K562 (cell line): Measurements from ENCODE around the gene HOXB5. TPM values are rescaled to one million over a fixed set of nuclear protein-coding genes. Genes with fewer than 3 reads are reported as not detected.

Experiments used
- BRCA1 ChIP-seq, 2 experiments: fragments of 450-650 bp in 1 of 2; sonication (generic) in 1 of 2; formaldehyde crosslinking in 1 of 2; IDR thresholded peaks; 2 replicates each; pipeline versions ENCODE4 v1.5.0 to v1.6.1; 2017 to 2020; ENCODE audit warnings: mild to moderate bottlenecking in 1 of 2, missing genetic modification reagents in 1 of 2
- CBX2 ChIP-seq: fragments of 200-600 bp; sonication (generic); IDR thresholded peaks from one replicate; pipeline ENCODE4 v1.6.1; 2012; ENCODE audit warnings: mild to moderate bottlenecking, low read length, inconsistent platforms; ENCODE audit not compliant: insufficient read depth, poor library complexity, severe bottlenecking
- DLX4 ChIP-seq: fragments of 250-450 bp; sonication (Bioruptor Pico); IDR thresholded peaks from 2 replicates; pipeline ENCODE4 v1.6.1; 2021; ENCODE audit warnings: mild to moderate bottlenecking
- E2F1 ChIP-seq: sonication (generic); formaldehyde crosslinking; IDR thresholded peaks from 2 replicates; pipeline ENCODE4 v1.8.1; 2023; ENCODE audit warnings: mild to moderate bottlenecking, missing genetic modification reagents, moderate library complexity
- E4F1 ChIP-seq: fragments of 250-450 bp; sonication (Bioruptor Pico); IDR thresholded peaks from 2 replicates; pipeline ENCODE4 v1.5.0; 2021; ENCODE audit warnings: mild to moderate bottlenecking, borderline replicate concordance
- ELF1 ChIP-seq: fragments of 200-800 bp; sonication (Bioruptor generic); IDR thresholded peaks from 2 replicates; pipeline ENCODE4 v1.6.1; 2016; ENCODE audit warnings: missing genetic modification characterization, missing compliant biosample characterization
- HES1 ChIP-seq: fragments of 450-650 bp; IDR thresholded peaks from 2 replicates; pipeline ENCODE4 v1.6.1; 2016; ENCODE audit warnings: low read depth, mild to moderate bottlenecking, moderate library complexity
- HSF4 ChIP-seq: fragments of 250-450 bp; sonication (Bioruptor Pico); IDR thresholded peaks from 2 replicates; pipeline ENCODE4 v2.1.2; 2022; ENCODE audit warnings: mild to moderate bottlenecking, moderate library complexity, borderline replicate concordance
- L3MBTL2 ChIP-seq: fragments of 450-650 bp; IDR thresholded peaks from 2 replicates; pipeline ENCODE4 v1.6.1; 2016; ENCODE audit warnings: mild to moderate bottlenecking, moderate library complexity
- MEIS2 ChIP-seq: fragments of 450-650 bp; IDR thresholded peaks from 2 replicates; pipeline ENCODE4 v1.6.1; 2014; ENCODE audit warnings: mild to moderate bottlenecking; ENCODE audit not compliant: partially characterized antibody
- MTF1 ChIP-seq: fragments of 250-450 bp; sonication (Bioruptor Pico); IDR thresholded peaks from 2 replicates; pipeline ENCODE4 v1.9.0; 2021; ENCODE audit warnings: moderate library complexity, mild to moderate bottlenecking, inconsistent platforms, borderline replicate concordance
- POLR2G ChIP-seq: fragments of 200-400 bp; formaldehyde crosslinking; IDR thresholded peaks from 2 replicates; pipeline ENCODE4 v1.6.1; 2017; ENCODE audit warnings: low read depth, mild to moderate bottlenecking, antibody characterized with exemption, low read length, moderate library complexity
- POLR3A ChIP-seq: IDR thresholded peaks from 2 replicates; pipeline ENCODE4 v1.6.1; 2011; ENCODE audit warnings: borderline replicate concordance, mild to moderate bottlenecking, moderate library complexity; ENCODE audit not compliant: insufficient read length, insufficient read depth; ENCODE audit errors: extremely low read depth
- SMAD1 ChIP-seq: fragments of 150-350 bp; IDR thresholded peaks from 2 replicates; pipeline ENCODE4 v1.6.1; 2014; ENCODE audit warnings: low read length, low read depth; ENCODE audit not compliant: partially characterized antibody
- SMARCB1 ChIP-seq: IDR thresholded peaks from 2 replicates; pipeline ENCODE4 v1.6.1; 2011; ENCODE audit warnings: improper control_type of control experiment, low read depth; ENCODE audit not compliant: insufficient read length
- SMARCC2 ChIP-seq: fragments of 450-650 bp; IDR thresholded peaks from 2 replicates; pipeline ENCODE4 v1.6.1; 2017; ENCODE audit warnings: antibody characterized with exemption, moderate library complexity, mild to moderate bottlenecking, low read depth
- SNRNP70 ChIP-seq: fragments of 200-400 bp; formaldehyde crosslinking; optimal IDR thresholded peaks from 2 replicates; pipeline ENCODE3; 2017; ENCODE audit warnings: low read depth, low read length
- STAT5B ChIP-seq: fragments of 250-450 bp; sonication (Bioruptor Pico); IDR thresholded peaks from 2 replicates; pipeline ENCODE4 v1.8.0; 2021; ENCODE audit warnings: mild to moderate bottlenecking, inconsistent platforms
- VEZF1 ChIP-seq: fragments of 200-800 bp; sonication (Bioruptor generic); IDR thresholded peaks from 2 replicates; pipeline ENCODE4 v1.6.1; 2017; ENCODE audit warnings: missing genetic modification characterization, missing compliant biosample characterization
- ZKSCAN3 ChIP-seq: fragments of 250-450 bp; sonication (Bioruptor Pico); IDR thresholded peaks from 2 replicates; pipeline ENCODE4 v1.4.0; 2020
- ZSCAN32 ChIP-seq: fragments of 450-650 bp; formaldehyde crosslinking; IDR thresholded peaks from 2 replicates; pipeline ENCODE4 v1.4.0; 2020; ENCODE audit warnings: mild to moderate bottlenecking, moderate library complexity
- polyA plus RNA-seq, 8 experiments: library from polyadenylated mRNA; depleted of rRNA in 4 of 8; stranded (reverse) in 5 of 8; unstranded in 3 of 8; fragments of >200 nt; fragmentation: Nextera tagmentation in 2 of 8; fragmentation: Illumina TruSeq in 1 of 8; extraction: Ambion mirVana in 2 of 8; extraction: Trizol in 1 of 8; gene quantifications; 2 replicates each; pipeline versions ENCODE4 v1.2.1 to v1.2.3, GENCODE V29; 2011 to 2014; ENCODE audit warnings: inconsistent platforms in 1 of 8, missing spikeins in 1 of 8
- total RNA-seq, 7 experiments: library from RNA; depleted of rRNA in 6 of 7; stranded (reverse); fragments of >200 nt in 6 of 7; fragmentation: Illumina TruSeq in 2 of 7; extraction: Trizol in 2 of 7; gene quantifications; 2 replicates each; pipeline versions ENCODE4 v1.2.1 to v1.2.3, GENCODE V29; 2011 to 2021; ENCODE audit warnings: low replicate concordance in 1 of 7

HOXB5 gene
- total and polyA plus RNA-seq, 9 of the 15 experiments (the other 6 are each of a cell fraction or from before 2014, with no cell fraction given) = 0.24 to 2.7 (median 0.65) TPM

- TF ChIP-seq E4F1 (CRISPR knock-in tag) = no peak
- TF ChIP-seq L3MBTL2 = peak; percentile 35; the same call in 1 of the 2 replicates
- TF ChIP-seq MEIS2 = peak; percentile 94
- peak; percentile 77 for TF ChIP-seq SMARCB1
- peak; percentile 63 for TF ChIP-seq SMARCC2
- no peak for TF ChIP-seq ZKSCAN3 (CRISPR knock-in tag)
- TF ChIP-seq ELF1 (tag) = no peak
- no peak for TF ChIP-seq HSF4
- 0 out of 2 replicates have a peak, but pooled peaks have one; percentile 35 for TF ChIP-seq HES1
- no peak for TF ChIP-seq MTF1
- peak; percentile 87 for TF ChIP-seq VEZF1 (CRISPR knock-in tag)
- no peak for TF ChIP-seq POLR3A
- no peak for TF ChIP-seq POLR2G
- no peak for TF ChIP-seq DLX4 (CRISPR knock-in tag)
- no peak for TF ChIP-seq SMAD1
- no peak for TF ChIP-seq E2F1 (CRISPR knock-in tag)
- TF ChIP-seq ZSCAN32 = no peak
- TF ChIP-seq BRCA1 (IDR thresholded peaks at IDR 0.05) = no peak
- no peak for TF ChIP-seq BRCA1 (CRISPR knock-in tag; IDR thresholded peaks at IDR 0.05)
- TF ChIP-seq SNRNP70 = no peak
- TF ChIP-seq STAT5B (CRISPR knock-in tag) = no peak
- no peak for TF ChIP-seq CBX2
Observed at GRCh38 chr17:48546924-48547807, 46.4 kb downstream of the HOXB5 start (continued).
